Measurements from ENCODE around the gene SRPK2.

The SRPK2 gene

GRCh38 chr7:105286441-105286840, 102.3 kb downstream of the SRPK2 start:
- TF ChIP-seq, protein P1, sequence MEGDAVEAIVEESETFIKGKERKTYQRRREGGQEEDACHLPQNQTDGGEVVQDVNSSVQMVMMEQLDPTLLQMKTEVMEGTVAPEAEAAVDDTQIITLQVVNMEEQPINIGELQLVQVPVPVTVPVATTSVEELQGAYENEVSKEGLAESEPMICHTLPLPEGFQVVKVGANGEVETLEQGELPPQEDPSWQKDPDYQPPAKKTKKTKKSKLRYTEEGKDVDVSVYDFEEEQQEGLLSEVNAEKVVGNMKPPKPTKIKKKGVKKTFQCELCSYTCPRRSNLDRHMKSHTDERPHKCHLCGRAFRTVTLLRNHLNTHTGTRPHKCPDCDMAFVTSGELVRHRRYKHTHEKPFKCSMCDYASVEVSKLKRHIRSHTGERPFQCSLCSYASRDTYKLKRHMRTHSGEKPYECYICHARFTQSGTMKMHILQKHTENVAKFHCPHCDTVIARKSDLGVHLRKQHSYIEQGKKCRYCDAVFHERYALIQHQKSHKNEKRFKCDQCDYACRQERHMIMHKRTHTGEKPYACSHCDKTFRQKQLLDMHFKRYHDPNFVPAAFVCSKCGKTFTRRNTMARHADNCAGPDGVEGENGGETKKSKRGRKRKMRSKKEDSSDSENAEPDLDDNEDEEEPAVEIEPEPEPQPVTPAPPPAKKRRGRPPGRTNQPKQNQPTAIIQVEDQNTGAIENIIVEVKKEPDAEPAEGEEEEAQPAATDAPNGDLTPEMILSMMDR (IDR thresholded peaks at IDR 0.05; ENCODE audit: borderline replicate concordance, control extremely low read depth, extremely low read depth, insufficient read depth, missing control alignments): no peak
- no peak for DNase-seq (ENCODE audit: low spot score)
- in situ Hi-C loops (cut with MboI; ENCODE audit: low sequenced_read_pairs, unreplicated experiment): no loop called here

DNA sequence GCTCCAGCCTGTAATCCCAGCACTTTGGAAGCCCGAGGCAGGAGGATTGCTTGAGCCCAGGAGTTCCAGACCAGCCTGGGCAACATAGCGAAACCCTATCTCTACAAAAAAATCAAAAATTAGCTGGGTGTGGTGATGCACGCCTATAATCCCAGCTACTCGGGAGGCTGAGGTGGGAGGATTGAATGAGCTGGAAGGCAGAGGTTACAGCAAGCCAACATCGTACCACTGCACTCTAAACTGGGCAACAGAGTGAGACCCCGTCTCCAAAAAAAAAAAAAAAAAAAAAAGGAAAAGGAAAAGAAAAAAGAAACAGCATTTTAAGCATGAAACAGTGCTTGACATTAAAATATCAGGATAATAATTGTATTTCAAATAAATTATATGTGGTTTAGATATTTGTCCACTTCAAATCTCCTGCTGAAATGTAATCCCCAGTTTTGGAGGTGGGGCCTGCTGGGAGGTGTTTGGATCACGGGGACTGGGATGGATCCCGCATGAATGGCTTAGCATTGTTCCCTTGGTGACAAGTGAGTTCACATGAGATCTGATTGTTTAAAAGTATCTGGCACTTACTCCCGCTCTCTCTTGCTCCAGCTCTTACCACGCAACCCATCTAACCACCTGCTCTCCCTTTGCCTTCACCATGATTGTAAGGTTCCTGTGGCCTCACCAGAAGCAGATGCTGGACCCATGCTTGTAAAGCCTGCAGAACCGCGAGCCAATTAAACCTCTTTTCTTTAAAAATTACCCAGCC, 103.4 kb downstream of the SRPK2 start:
- no peak for DNase-seq (ENCODE audit: low spot score)
- TF ChIP-seq, protein P1 (IDR thresholded peaks at IDR 0.05; ENCODE audit: borderline replicate concordance, control extremely low read depth, extremely low read depth, insufficient read depth, missing control alignments): no peak
- in situ Hi-C loops (cut with MboI; ENCODE audit: low sequenced_read_pairs, unreplicated experiment): no loop called here

DNA sequence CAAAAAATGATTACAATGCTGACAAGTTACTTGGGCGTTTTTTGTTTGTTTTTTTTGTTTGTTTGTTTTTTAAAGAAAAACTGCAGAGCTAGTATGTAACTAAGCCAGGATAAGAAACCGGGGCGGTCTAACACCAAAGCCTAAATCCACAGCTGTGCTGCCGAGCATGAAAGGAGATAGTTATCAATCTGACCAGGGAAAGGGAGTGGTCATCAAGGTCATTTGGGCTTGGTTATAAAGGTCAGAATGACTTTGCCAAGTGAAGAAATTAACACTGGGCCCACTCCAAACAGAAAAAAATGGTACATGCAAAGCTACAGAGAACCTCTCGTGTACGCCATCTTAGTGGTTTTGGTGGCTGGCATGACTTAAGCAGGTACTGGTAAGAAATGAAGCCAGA, 104.7 kb downstream of the SRPK2 start:
- DNase-seq (ENCODE audit: low spot score): no peak
- TF ChIP-seq, protein P1 (IDR thresholded peaks at IDR 0.05; ENCODE audit: borderline replicate concordance, control extremely low read depth, extremely low read depth, insufficient read depth, missing control alignments): no peak
- in situ Hi-C loops (cut with MboI; ENCODE audit: low sequenced_read_pairs, unreplicated experiment): no loop called here

DNA sequence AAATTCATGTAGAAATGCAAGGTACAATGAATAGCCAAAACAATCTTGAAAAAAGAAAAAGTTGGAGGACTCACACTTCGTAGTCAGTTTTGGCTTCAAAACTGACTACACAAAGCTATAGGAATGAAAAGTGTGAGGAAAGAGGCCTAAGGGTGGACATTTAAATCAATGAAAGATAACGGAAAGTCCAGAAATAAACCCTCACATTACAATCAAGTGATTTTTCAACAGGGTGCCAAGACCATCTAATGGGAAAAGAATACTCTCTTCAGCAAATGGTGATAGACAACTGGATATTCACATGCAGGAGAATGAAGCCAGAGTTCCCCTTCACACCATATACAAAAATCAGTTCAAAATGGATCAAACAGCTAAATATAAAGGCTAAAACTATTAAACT, 106.8 kb downstream of the SRPK2 start:
- DNase-seq (ENCODE audit: low spot score): no peak
- TF ChIP-seq, protein P1 (IDR thresholded peaks at IDR 0.05; ENCODE audit: borderline replicate concordance, control extremely low read depth, extremely low read depth, insufficient read depth, missing control alignments): no peak
- in situ Hi-C loops (cut with MboI; ENCODE audit: low sequenced_read_pairs, unreplicated experiment): no loop called here

DNA sequence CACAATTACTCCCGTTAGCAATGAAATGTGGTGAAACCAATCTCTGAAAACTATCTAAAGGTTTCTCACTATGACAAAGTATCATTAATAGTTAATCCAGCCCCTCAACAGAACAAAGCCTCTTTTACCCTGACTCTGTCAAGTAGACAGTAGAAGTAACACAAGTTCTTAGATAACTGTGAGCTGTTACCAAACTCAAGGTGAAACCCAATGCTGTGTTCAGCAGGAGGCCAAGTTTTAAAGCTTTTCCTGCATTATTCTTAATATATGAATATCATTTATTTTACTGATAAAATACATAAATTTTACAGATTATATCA, 109.1 kb downstream of the SRPK2 start:
- TF ChIP-seq, protein P1 (IDR thresholded peaks at IDR 0.05; ENCODE audit: borderline replicate concordance, control extremely low read depth, extremely low read depth, insufficient read depth, missing control alignments): no peak
- in situ Hi-C loops (cut with MboI; ENCODE audit: low sequenced_read_pairs, unreplicated experiment): no loop called here
- DNase-seq (ENCODE audit: low spot score): peak; percentile 53

GRCh38 chr7:105278973-105279687, 109.6 kb downstream of the SRPK2 start:
- TF ChIP-seq, protein P1 (IDR thresholded peaks at IDR 0.05; ENCODE audit: borderline replicate concordance, control extremely low read depth, extremely low read depth, insufficient read depth, missing control alignments): no peak
- no peak for DNase-seq (ENCODE audit: low spot score)
- in situ Hi-C loops (cut with MboI; ENCODE audit: low sequenced_read_pairs, unreplicated experiment): no loop called here
